Adrenal gland (tissue), 12 donors: ENCODE data around the gene ALOX15. TPM values are rescaled to one million over a fixed set of nuclear protein-coding genes. Genes with fewer than 3 reads are reported as not detected.

Source experiments
- DNase-seq, 7 donors: peaks; one replicate each; pipeline ENCODE4 v3.0.0-alpha.2; 2019 to 2020
- H3K27ac ChIP-seq, 5 donors: fragments of 200-600 bp; sonication (generic) in 4 of 5; 1 replicate in 3 of 5; 2 replicates in 2 of 5; pipeline versions ENCODE4 v1.5.1 to v1.8.0; 2016 to 2020; ENCODE audit warnings: mild to moderate bottlenecking in 1 of 5
- H3K27me3 ChIP-seq: fragments of 200-600 bp; 2 replicates; pipeline ENCODE4 v1.8.0; 2021
- H3K36me3 ChIP-seq, 2 donors: fragments of 200-600 bp; replicated peaks in 1 of 2; 1 replicate in 1 of 2; 2 replicates in 1 of 2; pipeline versions ENCODE4 v1.5.1 to v1.8.0; 2018 to 2022
- H3K4me1 ChIP-seq, 2 donors: fragments of 200-600 bp; replicated peaks in 1 of 2; 1 replicate in 1 of 2; 2 replicates in 1 of 2; pipeline versions ENCODE4 v1.5.1 to v1.8.0; 2018 to 2021
- H3K4me3 ChIP-seq, 4 donors: fragments of 200-600 bp; sonication (generic) in 3 of 4; one replicate each; pipeline ENCODE4 v1.5.1; 2016 to 2018
- H3K9me3 ChIP-seq, 3 donors: fragments of 200-600 bp; sonication (generic) in 1 of 3; replicated peaks in 1 of 3; 1 replicate in 2 of 3; 2 replicates in 1 of 3; pipeline versions ENCODE4 v1.5.1 to v1.8.0; 2016 to 2021
- POLR2A ChIP-seq, 2 donors: fragments of 450-650 bp; IDR thresholded peaks; one replicate each; pipeline ENCODE4 v1.6.1; 2017; ENCODE audit warnings: antibody characterized with exemption in 2 of 2, mild to moderate bottlenecking in 2 of 2, moderate library complexity in 1 of 2
- WGBS, 4 donors: extraction: QIAGEN DNeasy Blood & Tissue Kit in 2 of 4; methylation state at CpG; one replicate each; pipeline versions ENCODE4 v1.1.5 to v1.1.7; 2013 to 2017; 5-methylcytosine and 5-hydroxymethylcytosine counted together
- intact Hi-C, 2 donors: fragments of 100-400 bp; cut with DNase I; formaldehyde crosslinking; loops; one replicate each; pipeline versions ENCODE4 v1.14.1 to v1.15.0; 2022 to 2023
- polyA plus RNA-seq, 3 donors: library from polyadenylated mRNA; stranded (reverse); fragments of 200-250 nt in 2 of 3; fragments of 350-450 nt in 1 of 3; fragmentation: Illumina TruSeq in 1 of 3; extraction: RNeasy Lipid Tissue Mini Kit (QIAGEN cat#74804) in 1 of 3; gene quantifications; one replicate each; pipeline ENCODE4 v1.2.3, GENCODE V29; 2013 to 2014
- total RNA-seq, 9 donors: library from RNA; depleted of rRNA in 4 of 9; stranded (reverse); fragments of >200 nt in 4 of 9; fragments of 120-200 nt in 1 of 9; fragmentation: NEBNext Ultra II Directional in 1 of 9; extraction: Animal tissue kit (Norgen Biotek cat#: 25700) in 1 of 9; gene quantifications; one replicate each; pipeline versions ENCODE4 v1.1.0 to v1.2.4, GENCODE V29; 2013 to 2023
- TF ChIP-seq, protein P1 (sequence below), 6 experiments: fragments of 450-650 bp in 4 of 6; fragments of 200-600 bp in 2 of 6; sonication (generic) in 1 of 6; IDR thresholded peaks; 1 replicate in 5 of 6; 2 replicates in 1 of 6; pipeline versions ENCODE4 v1.5.1 to v1.8.0; 2016 to 2021; ENCODE audit warnings: antibody characterized with exemption in 6 of 6, mild to moderate bottlenecking in 2 of 6, moderate library complexity in 1 of 6
- donor health status: healthy with polysubstance abuse.
- donor health status: Bipolar disorder and iron deficiency.
- donor health status: DM: yes; HTN: yes; CAD: no.
- donor health status: DM: no; HTN: no; CAD: no.
- donor health status: DM: no; HTN: no; CAD: no.
- donor health status: DM: yes; HTN: yes; CAD: no.

ALOX15 gene
- total and polyA plus RNA-seq, 12 donors = 0.08 to 0.56 (median 0.22) TPM; not detected in 9

DNA sequence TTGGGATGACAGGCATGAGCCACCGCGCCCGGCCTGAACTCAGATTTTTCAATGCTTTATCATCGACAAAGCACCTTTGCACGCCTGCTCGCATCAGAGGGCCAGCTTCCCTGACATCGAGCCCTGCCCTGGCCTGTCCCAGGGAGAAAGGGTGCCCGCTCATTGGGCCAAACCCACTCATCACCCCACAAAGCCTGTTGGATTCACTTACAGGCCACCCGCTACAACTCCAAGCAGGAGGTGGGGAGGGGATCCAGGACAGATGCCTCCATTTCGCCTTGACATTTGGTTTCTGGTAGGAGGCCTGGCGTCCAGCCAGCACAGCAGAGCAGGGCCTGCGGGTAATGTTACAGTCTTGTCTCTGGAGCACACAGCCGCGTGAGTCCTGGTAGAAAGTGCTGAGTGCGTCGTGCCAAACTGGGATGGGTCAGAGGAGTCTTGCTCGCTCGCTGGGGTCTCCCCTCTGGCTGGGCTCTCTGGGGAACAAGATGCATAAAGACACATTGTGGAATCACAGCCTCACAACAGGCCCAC is 37.3 kb downstream of the ALOX15 start:
- TF ChIP-seq, protein P1, sequence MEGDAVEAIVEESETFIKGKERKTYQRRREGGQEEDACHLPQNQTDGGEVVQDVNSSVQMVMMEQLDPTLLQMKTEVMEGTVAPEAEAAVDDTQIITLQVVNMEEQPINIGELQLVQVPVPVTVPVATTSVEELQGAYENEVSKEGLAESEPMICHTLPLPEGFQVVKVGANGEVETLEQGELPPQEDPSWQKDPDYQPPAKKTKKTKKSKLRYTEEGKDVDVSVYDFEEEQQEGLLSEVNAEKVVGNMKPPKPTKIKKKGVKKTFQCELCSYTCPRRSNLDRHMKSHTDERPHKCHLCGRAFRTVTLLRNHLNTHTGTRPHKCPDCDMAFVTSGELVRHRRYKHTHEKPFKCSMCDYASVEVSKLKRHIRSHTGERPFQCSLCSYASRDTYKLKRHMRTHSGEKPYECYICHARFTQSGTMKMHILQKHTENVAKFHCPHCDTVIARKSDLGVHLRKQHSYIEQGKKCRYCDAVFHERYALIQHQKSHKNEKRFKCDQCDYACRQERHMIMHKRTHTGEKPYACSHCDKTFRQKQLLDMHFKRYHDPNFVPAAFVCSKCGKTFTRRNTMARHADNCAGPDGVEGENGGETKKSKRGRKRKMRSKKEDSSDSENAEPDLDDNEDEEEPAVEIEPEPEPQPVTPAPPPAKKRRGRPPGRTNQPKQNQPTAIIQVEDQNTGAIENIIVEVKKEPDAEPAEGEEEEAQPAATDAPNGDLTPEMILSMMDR (IDR thresholded peaks at IDR 0.05) = no peak
- TF ChIP-seq POLR2A (IDR thresholded peaks at IDR 0.05) = peak in 1 of 2 donors; percentile 24
- no peaks in the 10 kb centered on the region for H3K9me3 ChIP-seq
- peak; percentile 77 to 93 (median 87) for DNase-seq
- intact Hi-C loops = no loop called here
- H3K27ac ChIP-seq = peak overlapping the region in 3 of 5 donors; percentile 57 to 75 (median 62)
- H3K36me3 ChIP-seq = no peaks in the 10 kb centered on the region
- peaks cover 17 to 38% of the 10 kb centered on the region in 2 donors for H3K4me1 ChIP-seq
- no peak overlapping the region for H3K4me3 ChIP-seq
- H3K27me3 ChIP-seq = no peaks in the 10 kb centered on the region
- 38 to 52% (median 43%) methylated on average over 11 to 18 of the region's 18 CpGs for WGBS, 4 donors

DNA sequence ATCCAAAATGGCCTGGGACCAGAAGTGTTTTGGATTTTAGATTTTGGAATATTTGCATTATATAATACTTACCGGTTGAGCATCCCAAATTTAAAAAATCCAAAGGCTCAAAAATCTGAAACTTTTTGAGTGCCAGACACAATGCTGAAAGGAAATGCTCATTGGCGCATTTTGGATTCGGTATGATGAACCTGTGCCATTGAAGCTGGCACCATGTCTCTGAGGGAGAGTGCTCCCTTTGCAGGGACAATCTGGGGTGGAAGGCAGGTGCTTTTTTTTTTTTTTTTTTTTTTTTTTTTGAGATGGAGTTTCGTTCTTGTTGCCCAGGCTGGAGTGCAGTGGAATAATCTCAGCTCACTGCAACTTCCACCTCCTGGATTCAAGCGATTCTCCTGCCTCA is 39.4 kb downstream of the ALOX15 start:
- Histone ChIP-seq H3K9me3 (no peaks in the 10 kb centered on the region), H3K27me3 (no peaks in the 10 kb centered on the region), H3K27ac (no peak overlapping the region), H3K4me1 (peaks cover 11 to 24% of the 10 kb centered on the region in 2 donors), H3K36me3 (no peaks in the 10 kb centered on the region), H3K4me3 (no peak overlapping the region)
- 84 to 92% (median 87%) methylated on average over 5 of the region's 5 CpGs for WGBS, 4 donors
- TF ChIP-seq POLR2A (IDR thresholded peaks at IDR 0.05) = no peak
- TF ChIP-seq, protein P1 (IDR thresholded peaks at IDR 0.05) = no peak
- intact Hi-C loops = no loop called here
- DNase-seq = no peak

DNA sequence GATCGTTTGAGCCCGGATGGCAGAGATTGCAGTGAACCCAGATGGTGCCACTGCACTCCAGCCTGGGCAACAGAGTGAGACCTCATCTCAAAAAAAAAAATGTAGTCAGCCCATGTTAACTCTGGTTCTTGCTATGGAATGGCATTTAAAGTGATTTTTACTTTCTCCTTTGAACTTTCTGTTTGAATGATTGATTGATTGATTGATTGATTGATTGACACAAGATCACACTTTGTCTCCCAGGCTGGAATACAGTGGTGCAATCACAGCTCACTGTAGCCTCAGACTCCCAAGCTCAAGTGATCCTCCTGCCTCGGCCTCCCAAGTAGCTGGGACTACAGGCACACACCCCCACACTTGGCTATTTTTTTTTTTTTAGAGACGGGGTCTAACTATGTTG is 40.2 kb downstream of the ALOX15 start:
- no peaks in the 10 kb centered on the region for H3K9me3 ChIP-seq
- no peak overlapping the region for H3K27ac ChIP-seq
- H3K4me3 ChIP-seq = no peak overlapping the region
- H3K4me1 ChIP-seq = peaks cover 8 to 17% of the 10 kb centered on the region in 2 donors
- intact Hi-C loops = no loop called here
- H3K27me3 ChIP-seq = no peaks in the 10 kb centered on the region
- DNase-seq = no peak
- WGBS, 4 donors = 87 to 100% (median 96%) methylated on average over 4 of the region's 4 CpGs
- H3K36me3 ChIP-seq = no peaks in the 10 kb centered on the region
- TF ChIP-seq, protein P1 (IDR thresholded peaks at IDR 0.05) = no peak
- no peak for TF ChIP-seq POLR2A (IDR thresholded peaks at IDR 0.05)

DNA sequence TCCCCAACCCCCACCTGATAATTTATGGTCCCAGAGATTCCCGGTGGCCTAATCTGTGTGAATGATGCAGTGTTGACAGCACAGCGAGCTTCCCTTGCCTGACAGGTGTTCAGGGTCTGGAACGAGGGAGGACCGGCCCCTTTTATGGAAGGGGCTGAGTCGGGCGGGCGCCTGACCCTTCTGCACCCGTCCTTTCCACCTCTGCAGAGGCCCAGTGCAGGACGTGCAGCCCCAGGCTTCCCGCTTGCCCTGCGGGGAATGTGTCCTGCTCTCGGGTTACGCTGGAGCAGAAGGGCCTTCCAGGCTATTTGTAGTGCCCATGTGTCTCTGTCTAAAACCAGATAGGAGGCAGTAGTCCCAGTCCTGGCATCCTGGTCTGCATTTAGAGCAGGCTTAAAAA is 40.9 kb downstream of the ALOX15 start:
- intact Hi-C loops = no loop called here
- no peak for DNase-seq
- no peak overlapping the region for H3K4me3 ChIP-seq
- WGBS, 4 donors = 57 to 76% (median 70%) methylated on average over 10 to 13 of the region's 13 CpGs
- TF ChIP-seq, protein P1 (IDR thresholded peaks at IDR 0.05) = no peak
- TF ChIP-seq POLR2A (IDR thresholded peaks at IDR 0.05) = no peak
- no peaks in the 10 kb centered on the region for H3K9me3 ChIP-seq
- H3K4me1 ChIP-seq = peaks cover 8 to 17% of the 10 kb centered on the region in 2 donors
- no peaks in the 10 kb centered on the region for H3K27me3 ChIP-seq
- no peaks in the 10 kb centered on the region for H3K36me3 ChIP-seq
- peak overlapping the region in 1 of 5 donors; percentile 38 for H3K27ac ChIP-seq
